Nephron progenitor cell (in vitro differentiated cells): ENCODE data around the gene RASA2.

Source experiments
- DNase-seq: peaks from one replicate; pipeline ENCODE4 v3.0.0; 2021
- H3K27ac Mint-ChIP-seq: 2 replicates; pipeline ENCODE4 v1.8.0; 2021; ENCODE audit warnings: mild to moderate bottlenecking, moderate library complexity, mixed read lengths
- H3K27me3 Mint-ChIP-seq: 2 replicates; pipeline ENCODE4 v1.8.0; 2021; ENCODE audit warnings: mild to moderate bottlenecking, low read depth, mixed read lengths; ENCODE audit not compliant: poor library complexity
- H3K36me3 Mint-ChIP-seq: 2 replicates; pipeline ENCODE4 v1.8.0; 2021; ENCODE audit warnings: low read depth, mixed read lengths
- H3K4me1 Mint-ChIP-seq: 2 replicates; pipeline ENCODE4 v1.8.0; 2021; ENCODE audit warnings: mixed read lengths
- H3K4me3 Mint-ChIP-seq: 2 replicates; pipeline ENCODE4 v1.8.0; 2021; ENCODE audit warnings: mild to moderate bottlenecking, moderate library complexity, mixed read lengths
- H3K9me3 Mint-ChIP-seq: 2 replicates; pipeline ENCODE4 v1.8.0; 2021; ENCODE audit warnings: mild to moderate bottlenecking, moderate library complexity, mixed read lengths
- TF ChIP-seq, protein P1 (sequence below): fragments of 200-600 bp; sonication (generic); IDR thresholded peaks from 2 replicates; pipeline ENCODE4 v1.5.0; 2021; ENCODE audit warnings: antibody characterized with exemption

RASA2 gene

DNA sequence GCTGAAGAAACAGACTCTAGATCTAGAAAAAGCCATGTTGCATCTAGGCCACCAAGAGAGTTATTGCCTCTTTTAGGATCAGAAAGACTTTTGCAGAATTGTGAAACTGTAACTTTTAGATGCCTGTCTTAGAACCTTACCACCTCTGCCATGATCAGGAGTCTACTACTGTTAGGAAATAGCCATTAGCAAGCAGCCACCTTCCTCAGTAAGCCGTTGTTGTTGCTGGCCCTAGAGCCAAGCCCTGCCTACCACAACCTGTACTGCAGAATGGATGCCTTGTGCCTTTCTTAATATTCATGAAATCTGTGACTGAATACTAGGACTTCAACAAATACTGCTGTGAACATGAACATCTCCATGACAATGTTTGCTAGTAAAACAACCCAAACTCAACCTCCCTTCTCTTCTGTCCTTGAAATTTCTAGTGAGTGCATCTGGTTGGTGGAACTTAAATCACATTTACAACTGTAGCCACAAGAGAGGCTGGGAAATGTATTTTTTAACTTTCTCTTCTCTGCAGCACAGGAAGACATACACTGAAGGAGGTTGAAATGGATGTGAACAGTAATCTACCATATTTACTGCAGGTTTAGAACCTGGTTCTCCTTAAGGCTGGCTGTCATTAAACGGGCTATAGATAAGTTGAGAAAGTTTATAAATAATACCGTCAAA lies 20.7 kb downstream of the RASA2 start:
- H3K4me1 Mint-ChIP-seq, result no peaks in the 10 kb centered on the region
- H3K4me3 Mint-ChIP-seq, result no peak overlapping the region
- peaks cover 30% of the 10 kb centered on the region for H3K36me3 Mint-ChIP-seq
- H3K27me3 Mint-ChIP-seq, result no peaks in the 10 kb centered on the region
- TF ChIP-seq, protein P1, sequence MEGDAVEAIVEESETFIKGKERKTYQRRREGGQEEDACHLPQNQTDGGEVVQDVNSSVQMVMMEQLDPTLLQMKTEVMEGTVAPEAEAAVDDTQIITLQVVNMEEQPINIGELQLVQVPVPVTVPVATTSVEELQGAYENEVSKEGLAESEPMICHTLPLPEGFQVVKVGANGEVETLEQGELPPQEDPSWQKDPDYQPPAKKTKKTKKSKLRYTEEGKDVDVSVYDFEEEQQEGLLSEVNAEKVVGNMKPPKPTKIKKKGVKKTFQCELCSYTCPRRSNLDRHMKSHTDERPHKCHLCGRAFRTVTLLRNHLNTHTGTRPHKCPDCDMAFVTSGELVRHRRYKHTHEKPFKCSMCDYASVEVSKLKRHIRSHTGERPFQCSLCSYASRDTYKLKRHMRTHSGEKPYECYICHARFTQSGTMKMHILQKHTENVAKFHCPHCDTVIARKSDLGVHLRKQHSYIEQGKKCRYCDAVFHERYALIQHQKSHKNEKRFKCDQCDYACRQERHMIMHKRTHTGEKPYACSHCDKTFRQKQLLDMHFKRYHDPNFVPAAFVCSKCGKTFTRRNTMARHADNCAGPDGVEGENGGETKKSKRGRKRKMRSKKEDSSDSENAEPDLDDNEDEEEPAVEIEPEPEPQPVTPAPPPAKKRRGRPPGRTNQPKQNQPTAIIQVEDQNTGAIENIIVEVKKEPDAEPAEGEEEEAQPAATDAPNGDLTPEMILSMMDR, result no peak
- H3K27ac Mint-ChIP-seq, result no peak overlapping the region
- no peak for DNase-seq
- H3K9me3 Mint-ChIP-seq, result no peaks in the 10 kb centered on the region

DNA sequence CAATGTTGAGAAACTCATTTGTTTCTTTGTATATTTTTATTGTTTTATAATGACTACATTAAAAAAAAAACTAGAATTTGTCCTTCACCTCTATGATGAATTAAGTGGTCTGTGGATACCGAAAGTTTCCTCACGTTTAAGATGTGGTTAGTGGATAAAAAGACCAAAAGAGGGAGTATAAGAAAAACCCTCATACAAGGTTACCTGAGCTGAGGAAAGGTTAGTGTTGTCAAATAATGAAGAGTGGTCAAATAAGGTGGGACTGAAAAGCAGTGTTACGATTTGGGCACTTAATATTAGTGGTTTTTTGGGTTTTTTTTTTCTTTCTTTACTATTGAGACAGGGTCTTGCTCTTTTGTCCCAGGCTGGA lies 21.2 kb downstream of the RASA2 start:
- no peak overlapping the region for H3K4me3 Mint-ChIP-seq
- DNase-seq, result no peak
- peaks cover 35% of the 10 kb centered on the region for H3K36me3 Mint-ChIP-seq
- no peaks in the 10 kb centered on the region for H3K9me3 Mint-ChIP-seq
- H3K27ac Mint-ChIP-seq, result no peak overlapping the region
- TF ChIP-seq, protein P1, result no peak
- H3K27me3 Mint-ChIP-seq, result no peaks in the 10 kb centered on the region
- H3K4me1 Mint-ChIP-seq, result no peaks in the 10 kb centered on the region

DNA sequence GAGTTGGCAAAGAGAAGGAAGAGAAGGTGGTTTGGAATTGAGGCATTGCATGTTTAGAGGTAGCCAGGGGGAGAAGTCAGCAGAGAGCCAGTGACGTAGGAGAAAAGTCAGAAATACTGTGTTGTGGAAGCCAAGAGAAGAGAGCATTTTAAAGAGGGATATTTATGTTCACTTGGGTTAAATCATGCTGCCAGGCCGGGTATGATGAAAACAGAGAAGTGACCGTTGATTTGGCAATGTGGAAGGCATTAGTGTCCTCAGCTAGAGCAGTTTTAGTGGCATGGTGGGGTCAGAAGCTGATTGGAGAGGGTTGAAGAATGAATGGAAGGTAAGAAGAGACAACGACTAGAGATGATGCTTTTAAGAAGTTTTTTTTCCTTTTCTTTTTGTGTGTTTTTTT lies 24.5 kb downstream of the RASA2 start:
- no peak for DNase-seq
- TF ChIP-seq, protein P1, result no peak
- Mint-ChIP-seq H3K27ac (peak overlapping the region; percentile 4), H3K27me3 (no peaks in the 10 kb centered on the region), H3K4me3 (no peak overlapping the region), H3K36me3 (peaks cover 51% of the 10 kb centered on the region), H3K4me1 (no peaks in the 10 kb centered on the region), H3K9me3 (no peaks in the 10 kb centered on the region)

DNA sequence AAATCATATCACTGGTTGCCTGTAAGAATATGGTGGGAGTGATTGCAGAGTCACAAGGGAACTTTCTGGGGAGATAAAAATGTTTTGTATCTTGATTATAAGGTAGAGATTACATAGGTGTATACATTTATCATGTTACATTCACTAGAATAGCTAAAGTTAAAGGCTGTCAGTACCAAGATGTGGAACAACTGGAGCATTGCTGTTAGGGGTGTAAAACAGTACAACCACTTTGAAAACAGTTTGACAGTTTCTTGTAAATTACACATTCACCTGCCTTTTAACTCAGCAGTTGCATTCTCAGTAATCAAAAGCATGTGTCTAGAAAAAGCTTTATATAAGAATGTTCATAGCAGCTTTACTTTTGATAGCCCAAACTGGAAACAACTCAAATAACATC lies 27.6 kb downstream of the RASA2 start:
- DNase-seq, result no peak
- Mint-ChIP-seq H3K9me3 (no peaks in the 10 kb centered on the region), H3K4me1 (no peaks in the 10 kb centered on the region), H3K4me3 (no peak overlapping the region), H3K27ac (no peak overlapping the region), H3K36me3 (peaks cover 72% of the 10 kb centered on the region), H3K27me3 (no peaks in the 10 kb centered on the region)
- TF ChIP-seq, protein P1, result no peak

DNA sequence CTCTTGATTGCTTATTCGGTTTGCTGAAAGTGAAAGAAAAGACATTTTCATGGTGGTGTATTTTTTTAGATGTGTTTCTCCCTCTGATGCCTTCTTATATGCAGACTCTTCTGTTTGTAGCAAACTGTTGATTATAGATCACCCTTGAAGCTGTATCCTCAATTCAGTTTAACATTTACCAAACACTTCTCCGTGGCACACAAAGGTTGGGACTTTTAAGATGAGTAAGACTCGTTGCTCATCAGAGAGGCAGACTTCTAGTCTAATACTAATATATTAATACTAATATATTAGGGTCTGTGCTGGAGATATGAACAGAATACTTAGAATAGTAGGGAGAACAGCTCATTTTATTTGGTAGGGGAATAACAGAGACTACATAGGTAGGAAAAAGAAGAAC lies 32.8 kb downstream of the RASA2 start:
- H3K27me3 Mint-ChIP-seq, result no peaks in the 10 kb centered on the region
- H3K36me3 Mint-ChIP-seq, result peaks cover 41% of the 10 kb centered on the region
- DNase-seq, result no peak
- TF ChIP-seq, protein P1, result no peak
- H3K9me3 Mint-ChIP-seq, result no peaks in the 10 kb centered on the region
- H3K4me3 Mint-ChIP-seq, result no peak overlapping the region
- no peak overlapping the region for H3K27ac Mint-ChIP-seq
- no peaks in the 10 kb centered on the region for H3K4me1 Mint-ChIP-seq

DNA sequence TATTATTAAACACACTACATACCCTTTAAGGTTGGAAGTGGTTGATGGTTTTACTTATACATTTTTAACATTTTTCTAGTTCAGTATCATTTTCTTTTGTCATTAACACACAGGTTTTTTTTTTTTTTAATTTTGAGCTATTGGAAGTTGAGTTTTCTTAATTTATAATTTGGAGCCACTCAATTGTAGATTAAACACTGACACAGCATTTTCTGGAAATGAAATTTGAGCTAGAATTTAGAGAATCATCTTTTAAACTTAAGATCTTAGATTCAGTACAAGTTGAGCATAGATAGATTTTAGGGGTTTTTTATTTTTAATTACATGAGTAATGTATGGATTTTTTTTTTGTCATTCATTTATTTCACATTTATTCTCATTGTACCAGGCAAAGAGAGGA lies 35.0 kb downstream of the RASA2 start:
- no peaks in the 10 kb centered on the region for H3K9me3 Mint-ChIP-seq
- no peak for DNase-seq
- TF ChIP-seq, protein P1, result no peak
- H3K36me3 Mint-ChIP-seq, result peaks cover 30% of the 10 kb centered on the region
- H3K4me1 Mint-ChIP-seq, result no peaks in the 10 kb centered on the region
- H3K27ac Mint-ChIP-seq, result no peak overlapping the region
- no peak overlapping the region for H3K4me3 Mint-ChIP-seq
- no peaks in the 10 kb centered on the region for H3K27me3 Mint-ChIP-seq
